Measurements from ENCODE around the gene SLC39A7. TPM values are rescaled to one million over a fixed set of nuclear protein-coding genes. Genes with fewer than 3 reads are reported as not detected.
A peak's percentile ranks its signal among the peaks of the same experiment; 100 is the strongest.

SLC39A7 gene
- total and polyA plus RNA-seq, 2 of the 13 experiments (the other 11 are each of a cell fraction or from before 2014, with no cell fraction given), result 142 to 229 TPM

- TF ChIP-seq TFE3 (CRISPR knock-in tag; IDR thresholded peaks at IDR 0.05) (peak; percentile 10; the same call in 1 of the 2 replicates), IRF1 (CRISPR knock-in tag; IDR thresholded peaks at IDR 0.05; ENCODE audit: low read depth) (no peak), ZNF382 (CRISPR knock-in tag; IDR thresholded peaks at IDR 0.05; ENCODE audit: borderline replicate concordance) (no peak), ZNF768 (CRISPR knock-in tag; IDR thresholded peaks at IDR 0.05) (no peak), SRY (CRISPR knock-in tag; IDR thresholded peaks at IDR 0.05) (peak; percentile 27; the same call in 1 of the 2 replicates), MEIS2 (CRISPR knock-in tag; IDR thresholded peaks at IDR 0.05) (0 out of 2 replicates have a peak, but pooled peaks have one; percentile 20), ZNF335 (CRISPR knock-in tag; IDR thresholded peaks at IDR 0.05) (0 out of 2 replicates have a peak, but pooled peaks have one; percentile 7), ZNF296 (CRISPR knock-in tag; conservative IDR thresholded peaks at IDR 0.05) (no peak), PRMT3 (CRISPR knock-in tag; IDR thresholded peaks at IDR 0.05; ENCODE audit: borderline replicate concordance, low read depth) (no peak), MTERF4 (CRISPR knock-in tag; IDR thresholded peaks at IDR 0.05) (no peak; the same call in 1 of the 2 replicates), GATAD1 (CRISPR knock-in tag; IDR thresholded peaks at IDR 0.05) (no peak), ZNF552 (CRISPR knock-in tag; IDR thresholded peaks at IDR 0.05; ENCODE audit: borderline replicate concordance) (no peak), CBX2 (IDR thresholded peaks at IDR 0.05; ENCODE audit: low read depth, low read length) (no peak), CBX2 (CRISPR knock-in tag; IDR thresholded peaks at IDR 0.05; ENCODE audit: low read depth) (no peak), TEF (CRISPR knock-in tag; IDR thresholded peaks at IDR 0.05) (no peak), ZNF138 (CRISPR knock-in tag; IDR thresholded peaks at IDR 0.05; ENCODE audit: low read depth) (no peak), ZHX2 (IDR thresholded peaks at IDR 0.05; ENCODE audit: low read depth) (no peak), ZHX2 (CRISPR knock-in tag; IDR thresholded peaks at IDR 0.05; ENCODE audit: borderline replicate concordance) (no peak), ZSCAN31 (CRISPR knock-in tag; IDR thresholded peaks at IDR 0.05; ENCODE audit: low read depth) (no peak), ZNF44 (CRISPR knock-in tag; IDR thresholded peaks at IDR 0.05) (no peak; the same call in 1 of the 2 replicates), PAF1 (CRISPR knock-in tag; IDR thresholded peaks at IDR 0.05) (no peak), HDAC2 (CRISPR knock-in tag; IDR thresholded peaks at IDR 0.05) (no peak; the same call in 1 of the 2 replicates), MEF2D (CRISPR knock-in tag; IDR thresholded peaks at IDR 0.05) (0 out of 2 replicates have a peak, but pooled peaks have one; percentile 61)
Measured at GRCh38 chr6:33248643-33248931, 47.9 kb downstream of the SLC39A7 start (continued).
